Posterior cingulate gyrus (tissue), 11 donors: ENCODE data around the gene SLC6A18.
A peak's percentile ranks its signal among the peaks of the same experiment; 100 is the strongest.

Experiments
- DNase-seq, 10 donors: peaks; one replicate each; pipeline versions ENCODE4 v3.0.0 to v3.0.0-alpha.2; 2020 to 2021; ENCODE audit warnings: mixed read lengths in 3 of 10
- intact Hi-C: fragments of 100-400 bp; cut with DNase I; formaldehyde crosslinking; loops from one replicate; pipeline ENCODE4 v1.15.1; 2023

The SLC6A18 gene

GRCh38 chr5:1185629-1186350 lies 39.4 kb upstream of the SLC6A18 start:
- intact Hi-C loops, result no loop called here
- peak in 5 of 10 donors; percentile 6 to 81 (median 52) for DNase-seq

DNA sequence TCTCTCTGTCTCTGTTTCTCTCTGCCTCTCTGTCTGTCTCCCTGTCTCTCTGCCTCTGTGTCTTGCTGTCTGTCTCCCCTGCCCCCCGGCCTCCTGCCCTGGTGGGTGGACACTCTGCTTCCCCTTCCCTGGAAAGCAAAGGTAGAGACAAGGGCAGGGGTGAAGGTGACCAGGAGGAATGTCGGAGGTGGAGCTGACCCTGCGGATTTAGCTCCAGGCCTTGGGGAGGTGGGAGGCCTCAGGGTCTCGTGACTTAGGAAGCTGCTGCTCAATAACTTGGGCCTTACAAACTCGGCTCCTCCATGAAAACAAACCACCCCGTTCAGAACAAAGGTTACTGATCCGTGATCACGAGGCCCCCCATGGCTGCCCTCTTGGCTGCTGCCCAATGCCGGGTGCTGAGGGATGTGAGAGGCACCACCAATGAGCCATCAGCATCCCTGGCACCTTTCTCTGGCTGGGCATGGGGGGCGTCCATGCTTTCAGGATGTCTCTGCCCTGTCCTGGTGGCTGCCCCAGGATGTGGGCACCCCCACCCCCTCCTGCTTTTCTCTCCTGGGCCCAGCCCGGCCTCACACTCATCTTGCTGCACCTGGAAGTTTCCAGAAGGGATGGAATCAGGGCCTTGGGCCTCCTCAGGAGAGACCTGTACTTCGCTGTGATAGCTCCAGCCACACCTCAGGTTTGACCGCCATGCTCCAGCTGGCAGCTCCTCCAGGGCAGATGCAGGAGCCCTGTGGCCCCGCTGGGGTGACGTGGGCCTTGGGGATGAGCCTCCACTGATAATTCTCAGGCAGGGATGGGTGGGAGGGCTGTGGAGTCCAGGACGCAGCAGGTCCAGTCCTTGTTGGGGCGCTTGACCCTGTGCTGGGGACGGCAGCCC lies 38.6 kb upstream of the SLC6A18 start:
- intact Hi-C loops, result no loop called here
- DNase-seq, result peak in 6 of 10 donors; percentile 1 to 72 (median 26)

DNA sequence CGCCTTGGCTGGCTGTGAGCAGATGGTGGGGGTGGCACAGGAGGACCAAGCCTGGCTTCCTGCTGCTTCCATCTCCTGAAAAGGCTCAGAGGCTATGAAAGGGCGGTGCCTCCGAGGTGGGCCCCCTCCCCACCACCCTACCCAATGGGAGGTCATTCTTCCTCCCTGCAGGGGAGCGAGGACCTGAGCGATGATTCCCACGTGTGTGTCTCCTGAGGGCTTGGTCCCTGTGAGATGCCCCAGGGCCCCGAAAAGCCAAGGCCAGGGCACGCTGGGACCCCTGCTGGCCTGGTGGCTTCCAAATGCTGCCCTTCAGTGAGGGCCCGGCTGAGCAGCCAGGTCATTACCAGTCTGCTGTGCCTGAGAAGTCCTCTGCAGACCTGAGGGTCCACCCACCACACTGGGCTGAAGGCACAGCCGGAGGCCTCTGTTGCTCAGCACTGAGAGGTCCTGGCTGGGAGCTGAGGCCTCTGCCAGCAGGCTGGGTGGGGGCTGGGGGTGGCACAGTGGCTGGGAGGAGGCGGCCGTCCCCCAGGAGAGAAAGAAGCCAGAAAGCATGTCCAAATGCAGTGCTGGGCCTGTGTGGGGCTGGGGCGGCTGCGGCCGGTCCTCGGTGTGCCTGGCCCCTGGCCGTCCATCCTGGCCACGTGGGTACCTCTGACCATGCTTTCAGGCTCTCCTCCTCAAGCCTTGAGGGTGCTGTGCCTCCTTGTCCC lies 37.8 kb upstream of the SLC6A18 start:
- intact Hi-C loops, result no loop called here
- DNase-seq, result peak in 7 of 10 donors; percentile 2 to 74 (median 21)

DNA sequence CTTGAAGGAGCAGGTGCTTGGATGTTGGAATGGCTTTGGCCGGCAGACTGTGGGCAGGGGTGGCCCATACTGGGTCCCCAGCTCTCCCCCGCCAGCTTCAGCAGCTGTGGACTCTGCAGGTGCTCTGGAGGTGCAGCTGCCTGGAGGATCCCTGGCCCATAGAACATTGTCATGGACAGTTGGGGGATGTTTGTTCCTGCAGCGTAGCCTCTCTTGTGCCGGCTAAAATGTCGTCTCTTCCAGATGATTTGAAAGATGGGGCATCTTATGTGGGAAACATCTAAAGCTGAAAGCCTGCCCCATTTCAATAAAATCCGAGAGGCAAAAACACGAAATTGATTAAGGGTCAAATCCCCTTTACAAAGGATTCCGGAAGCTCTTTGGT lies 37.2 kb upstream of the SLC6A18 start:
- peak in 3 of 10 donors; percentile 2 to 44 (median 31) for DNase-seq
- intact Hi-C loops, result no loop called here

GRCh38 chr5:1188464-1188863 lies 36.7 kb upstream of the SLC6A18 start:
- DNase-seq, result peak in 4 of 10 donors; percentile 1 to 35 (median 8)
- intact Hi-C loops, result no loop called here

DNA sequence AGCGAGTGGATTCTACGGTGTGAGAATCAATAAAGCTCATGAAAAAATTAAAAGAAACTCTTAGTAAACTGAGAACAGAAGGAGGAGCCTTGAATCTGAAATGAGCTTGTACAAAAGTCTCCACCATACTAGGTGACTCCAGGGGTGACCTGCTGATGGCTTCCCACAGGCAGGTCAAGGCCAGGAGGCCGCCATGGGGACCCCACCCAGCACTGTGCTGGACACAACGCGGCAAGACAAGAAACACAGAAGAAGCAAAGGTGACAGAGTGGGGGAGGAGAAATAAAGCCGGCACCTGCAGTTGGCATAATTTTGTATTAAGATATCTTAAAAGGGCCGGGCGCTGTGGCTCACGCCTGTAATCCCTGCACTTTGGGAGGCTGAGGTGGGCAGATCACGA lies 35.9 kb upstream of the SLC6A18 start:
- intact Hi-C loops, result no loop called here
- DNase-seq, result peak in 4 of 10 donors; percentile 4 to 69 (median 26)

GRCh38 chr5:1190278-1190677 lies 34.9 kb upstream of the SLC6A18 start:
- intact Hi-C loops, result no loop called here
- peak in 4 of 10 donors; percentile 12 to 47 (median 32) for DNase-seq

GRCh38 chr5:1190837-1191239 lies 34.3 kb upstream of the SLC6A18 start:
- peak in 6 of 10 donors; percentile 1 to 57 (median 20) for DNase-seq
- intact Hi-C loops, result no loop called here

DNA sequence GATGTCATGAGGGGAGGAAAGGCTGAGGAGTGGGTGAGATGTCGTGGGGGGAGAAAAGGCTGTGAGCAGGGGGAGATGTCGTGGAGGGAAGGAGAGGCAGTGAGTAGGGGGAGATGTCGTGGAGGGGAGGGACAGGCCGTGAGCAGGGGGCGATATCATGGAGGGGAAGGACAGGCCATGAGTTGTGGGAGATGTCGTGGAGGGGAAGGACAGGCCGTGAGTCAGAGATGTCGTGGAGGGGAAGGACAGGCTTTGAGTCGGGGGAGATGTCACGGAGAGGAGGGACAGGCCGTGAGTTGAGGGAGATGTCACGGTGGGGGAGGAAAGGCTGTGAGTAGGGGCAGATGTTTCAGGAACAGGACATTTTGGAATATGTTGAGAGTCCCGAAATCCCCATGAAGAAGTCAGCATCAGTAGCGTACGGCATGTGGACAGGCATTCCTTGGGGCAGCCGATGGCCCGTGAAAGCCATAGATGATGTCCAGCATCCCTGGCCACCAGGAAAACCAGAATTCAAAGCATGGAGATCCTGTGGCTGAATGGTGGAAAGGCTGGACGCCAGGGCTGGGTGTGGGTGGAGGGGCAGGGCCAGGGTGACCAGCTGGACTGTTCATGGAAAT lies 32.1 kb upstream of the SLC6A18 start:
- intact Hi-C loops, result no loop called here
- DNase-seq, result peak in 5 of 10 donors; percentile 0 to 44 (median 2)

DNA sequence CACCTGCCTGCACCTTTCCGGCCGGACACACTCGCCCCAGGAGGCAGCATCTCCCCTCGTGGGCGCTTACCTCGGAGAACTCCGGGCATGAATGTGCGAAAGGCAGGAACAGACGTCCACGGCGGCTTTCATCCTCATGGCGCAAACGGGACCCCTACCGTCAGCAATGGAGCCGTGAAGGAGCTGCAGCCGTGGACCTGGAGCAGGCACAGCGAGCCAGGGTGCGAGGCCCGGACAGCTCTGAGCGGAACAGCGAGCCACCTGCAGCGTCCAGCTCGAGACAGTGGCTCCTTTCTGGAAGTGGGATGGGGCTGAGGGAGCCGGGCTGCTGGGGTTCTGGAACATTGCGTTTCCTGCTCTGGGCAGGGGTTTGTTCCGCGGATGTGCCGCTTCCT lies 31.6 kb upstream of the SLC6A18 start:
- DNase-seq, result peak in 5 of 10 donors; percentile 6 to 80 (median 64)
- intact Hi-C loops, result no loop called here

DNA sequence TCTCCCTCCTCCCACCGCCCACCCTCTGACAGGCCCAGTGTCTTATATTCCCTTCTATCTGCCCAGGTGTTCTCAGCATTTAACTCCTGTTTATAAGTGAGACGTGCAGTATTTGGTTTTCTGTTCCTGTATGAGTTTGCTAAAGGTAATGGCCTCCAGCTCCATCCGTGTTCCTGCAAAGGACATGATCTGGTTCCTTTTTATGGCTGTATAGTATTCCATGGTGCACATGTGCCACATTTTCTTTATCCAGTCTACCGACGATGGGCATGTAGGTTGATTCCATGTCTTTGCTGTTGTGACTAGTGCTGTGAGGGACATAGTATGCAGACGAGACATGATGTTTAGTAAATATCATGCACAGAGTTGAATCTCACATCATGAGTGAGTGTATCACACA lies 30.8 kb upstream of the SLC6A18 start:
- intact Hi-C loops, result no loop called here
- peak in 1 of 10 donors; percentile 2 for DNase-seq

- intact Hi-C loops, result no loop called here
- DNase-seq, result peak in 4 of 10 donors; percentile 4 to 48 (median 18)
These were observed 29.7 kb upstream of the SLC6A18 start for GRCh38 chr5:1195439-1195838.

GRCh38 chr5:1195916-1196315 lies 29.3 kb upstream of the SLC6A18 start:
- intact Hi-C loops, result no loop called here
- peak in 5 of 10 donors; percentile 5 to 57 (median 47) for DNase-seq

GRCh38 chr5:1196562-1196961 lies 28.6 kb upstream of the SLC6A18 start:
- intact Hi-C loops, result no loop called here
- DNase-seq, result no peak

- peak in 5 of 10 donors; percentile 2 to 62 (median 18) for DNase-seq
- intact Hi-C loops, result no loop called here
These were observed 27.1 kb upstream of the SLC6A18 start for GRCh38 chr5:1197876-1198666.

DNA sequence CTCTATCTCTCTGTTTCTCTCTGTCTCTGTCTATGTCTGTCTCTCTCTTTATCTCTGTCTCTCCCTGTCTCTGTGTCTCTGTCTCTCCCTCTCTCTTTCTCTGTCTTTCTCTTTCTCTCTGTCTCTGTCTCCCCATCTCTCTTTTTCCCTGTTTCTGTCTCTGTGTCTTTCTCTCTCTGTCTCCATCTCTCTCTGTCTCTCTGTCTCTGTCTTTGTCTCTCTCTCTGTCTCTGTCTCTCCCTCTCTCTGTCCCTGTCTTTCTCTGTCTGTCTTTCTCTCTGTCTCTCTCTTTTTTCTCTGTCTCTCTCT lies 25.9 kb upstream of the SLC6A18 start:
- DNase-seq, result no peak
- intact Hi-C loops, result no loop called here

- peak in 5 of 10 donors; percentile 2 to 55 (median 50) for DNase-seq
- intact Hi-C loops, result no loop called here
These were observed 25.3 kb upstream of the SLC6A18 start for GRCh38 chr5:1199649-1200494.

GRCh38 chr5:1200495-1201326 lies 24.5 kb upstream of the SLC6A18 start:
- peak in 4 of 10 donors; percentile 4 to 82 (median 61) for DNase-seq
- intact Hi-C loops, result no loop called here
